Hepatocyte (in vitro differentiated cells): ENCODE results near the gene ANKRD45. TPM values are rescaled to one million over a fixed set of nuclear protein-coding genes. Genes with fewer than 3 reads are reported as not detected.

ENCODE experiments used
- DNase-seq: peaks from one replicate; pipeline ENCODE4 v3.0.0-alpha.2; 2016; ENCODE audit warnings: low spot score
- H2AFZ ChIP-seq: fragments of 200-600 bp; sonication (generic); 2 replicates; pipeline ENCODE4 v1.6.0; 2016; ENCODE audit warnings: antibody characterized with exemption, mild to moderate bottlenecking
- H3K27ac ChIP-seq: fragments of 200-600 bp; sonication (generic); 2 replicates; pipeline ENCODE4 v1.5.1; 2016; ENCODE audit warnings: mild to moderate bottlenecking
- H3K27me3 ChIP-seq: fragments of 200-600 bp; sonication (generic); 2 replicates; pipeline ENCODE4 v1.6.1; 2016
- H3K36me3 ChIP-seq: fragments of 200-600 bp; sonication (generic); replicated peaks from 2 replicates; pipeline ENCODE4 v1.5.1; 2016; ENCODE audit warnings: low read depth; ENCODE audit not compliant: insufficient read depth
- H3K4me1 ChIP-seq: fragments of 200-600 bp; sonication (generic); 2 replicates; pipeline ENCODE4 v1.5.1; 2016; ENCODE audit warnings: mild to moderate bottlenecking, moderate library complexity; ENCODE audit not compliant: insufficient read depth
- H3K4me2 ChIP-seq: fragments of 200-600 bp; sonication (generic); 2 replicates; pipeline ENCODE4 v1.6.0; 2016
- H3K4me3 ChIP-seq: fragments of 200-600 bp; sonication (generic); 2 replicates; pipeline ENCODE4 v1.5.1; 2016; ENCODE audit warnings: mild to moderate bottlenecking
- H3K79me2 ChIP-seq: fragments of 200-600 bp; sonication (generic); 2 replicates; pipeline ENCODE4 v1.6.0; 2017; ENCODE audit warnings: mild to moderate bottlenecking
- H3K9me2 ChIP-seq: fragments of 200-600 bp; sonication (generic); replicated peaks from 2 replicates; pipeline ENCODE4 v1.6.0; 2017; ENCODE audit warnings: mild to moderate bottlenecking; ENCODE audit not compliant: insufficient read depth
- H3K9me3 ChIP-seq: fragments of 200-600 bp; sonication (generic); 2 replicates; pipeline ENCODE4 v1.5.1; 2016; ENCODE audit warnings: low read depth, mild to moderate bottlenecking
- H4K20me1 ChIP-seq: fragments of 200-600 bp; sonication (generic); 2 replicates; pipeline ENCODE4 v1.6.0; 2016; ENCODE audit warnings: mild to moderate bottlenecking; ENCODE audit not compliant: insufficient read depth, poor library complexity, severe bottlenecking
- EZH2 ChIP-seq: fragments of 200-600 bp; sonication (generic); IDR thresholded peaks from 2 replicates; pipeline ENCODE4 v1.6.1; 2016; ENCODE audit warnings: antibody characterized with exemption, mild to moderate bottlenecking, borderline replicate concordance
- EZH2phosphoT487 ChIP-seq: fragments of 200-600 bp; sonication (generic); IDR thresholded peaks from one replicate; pipeline ENCODE4 v1.6.1; 2018; ENCODE audit warnings: antibody characterized with exemption, mild to moderate bottlenecking, low read depth, moderate library complexity; ENCODE audit not compliant: unreplicated experiment, severe bottlenecking
- WGBS: methylation state at CpG from one replicate; pipeline ENCODE4 v1.1.6; 2016; ENCODE audit warnings: low lambda C conversion rate; ENCODE audit errors: missing lambda C conversion rate; 5-methylcytosine and 5-hydroxymethylcytosine counted together
- polyA plus RNA-seq: library from polyadenylated mRNA; unstranded; fragments of >200 nt; fragmentation: Nextera tagmentation; extraction: Ambion mirVana; gene quantifications from 2 replicates; pipeline ENCODE4 v1.2.1, GENCODE V29; 2016
- total RNA-seq: library from RNA; depleted of rRNA; stranded (reverse); fragments of >200 nt; gene quantifications from 2 replicates; pipeline ENCODE4 v1.2.3, GENCODE V29; 2014
- TF ChIP-seq, protein P1 (sequence below): fragments of 200-600 bp; sonication (generic); IDR thresholded peaks from 2 replicates; pipeline ENCODE4 v1.5.1; 2016; ENCODE audit warnings: antibody characterized with exemption, mild to moderate bottlenecking; ENCODE audit not compliant: poor library complexity

Gene ANKRD45
- total RNA-seq: 0.10 TPM in 1 of 2 replicates, not detected in the other
- polyA plus RNA-seq: 1.0 and 2.2 TPM in 2 replicates

- DNase-seq: peak; percentile 57
Measured at GRCh38 chr1:173669491-173669941, at the start of gene ANKRD45. Gene ANKRD45, minus strand, starts transcription at chr1:173669851. Its CDS starts 10,433 bp downstream, at chr1:173659418.

GRCh38 chr1:173717238-173717637, 47.6 kb upstream of the ANKRD45 start:
- Histone ChIP-seq H3K4me1 (peaks cover 22% of the 10 kb centered on the region), H2AFZ (no peak overlapping the region), H3K36me3 (no peaks in the 10 kb centered on the region), H3K27ac (no peak overlapping the region), H4K20me1 (peaks cover 9% of the 10 kb centered on the region), H3K4me3 (no peak overlapping the region), H3K27me3 (no peaks in the 10 kb centered on the region), H3K4me2 (peak overlapping the region; percentile 76), H3K9me2 (no peaks in the 10 kb centered on the region), H3K9me3 (no peaks in the 10 kb centered on the region), H3K79me2 (peaks cover 61% of the 10 kb centered on the region)
- peak; percentile 8 for DNase-seq
- TF ChIP-seq, protein P1, sequence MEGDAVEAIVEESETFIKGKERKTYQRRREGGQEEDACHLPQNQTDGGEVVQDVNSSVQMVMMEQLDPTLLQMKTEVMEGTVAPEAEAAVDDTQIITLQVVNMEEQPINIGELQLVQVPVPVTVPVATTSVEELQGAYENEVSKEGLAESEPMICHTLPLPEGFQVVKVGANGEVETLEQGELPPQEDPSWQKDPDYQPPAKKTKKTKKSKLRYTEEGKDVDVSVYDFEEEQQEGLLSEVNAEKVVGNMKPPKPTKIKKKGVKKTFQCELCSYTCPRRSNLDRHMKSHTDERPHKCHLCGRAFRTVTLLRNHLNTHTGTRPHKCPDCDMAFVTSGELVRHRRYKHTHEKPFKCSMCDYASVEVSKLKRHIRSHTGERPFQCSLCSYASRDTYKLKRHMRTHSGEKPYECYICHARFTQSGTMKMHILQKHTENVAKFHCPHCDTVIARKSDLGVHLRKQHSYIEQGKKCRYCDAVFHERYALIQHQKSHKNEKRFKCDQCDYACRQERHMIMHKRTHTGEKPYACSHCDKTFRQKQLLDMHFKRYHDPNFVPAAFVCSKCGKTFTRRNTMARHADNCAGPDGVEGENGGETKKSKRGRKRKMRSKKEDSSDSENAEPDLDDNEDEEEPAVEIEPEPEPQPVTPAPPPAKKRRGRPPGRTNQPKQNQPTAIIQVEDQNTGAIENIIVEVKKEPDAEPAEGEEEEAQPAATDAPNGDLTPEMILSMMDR: no peak
- 90% methylated on average over 2 of the region's 2 CpGs for WGBS

More at GRCh38 chr1:173669491-173669941, at the start of gene ANKRD45:
- Histone ChIP-seq H3K4me3 (no peak within 1 kb of the TSS), H3K27ac (no peak within 1 kb of the TSS), H3K9me2 (no peaks in the 10 kb centered on the region), H2AFZ (no peak within 1 kb of the TSS), H4K20me1 (no peaks in the 10 kb centered on the region), H3K4me1 (no peaks in the 10 kb centered on the region), H3K27me3 (no peaks in the 10 kb centered on the region), H3K9me3 (no peaks in the 10 kb centered on the region), H3K4me2 (peak within 1 kb of the TSS; percentile 69), H3K36me3 (no peaks in the 10 kb centered on the region), H3K79me2 (no peaks in the 10 kb centered on the region)
- TF ChIP-seq, protein P1: no peak
- TF ChIP-seq EZH2: no peak
- no peak for TF ChIP-seq EZH2phosphoT487
- 33% methylated on average over 31 of the region's 33 CpGs for WGBS

- DNase-seq: no peak
- Histone ChIP-seq H2AFZ (peak overlapping the region; percentile 100), H3K4me3 (peak overlapping the region; percentile 61), H3K9me3 (no peaks in the 10 kb centered on the region), H4K20me1 (peaks cover 9% of the 10 kb centered on the region), H3K27me3 (peaks cover 5% of the 10 kb centered on the region), H3K79me2 (peaks cover 46% of the 10 kb centered on the region), H3K27ac (peak overlapping the region; percentile 90), H3K36me3 (no peaks in the 10 kb centered on the region), H3K4me2 (peak overlapping the region; percentile 76), H3K9me2 (no peaks in the 10 kb centered on the region), H3K4me1 (peaks cover 22% of the 10 kb centered on the region)
- WGBS: 3% methylated on average over 8 of the region's 8 CpGs
- TF ChIP-seq EZH2 (no peak), EZH2phosphoT487 (no peak)
- TF ChIP-seq, protein P1: no peak
Measured at GRCh38 chr1:173715538-173715844, 45.8 kb upstream of the ANKRD45 start.
